ENCODE measurements around the gene OLFM2.

OLFM2 gene

DNA sequence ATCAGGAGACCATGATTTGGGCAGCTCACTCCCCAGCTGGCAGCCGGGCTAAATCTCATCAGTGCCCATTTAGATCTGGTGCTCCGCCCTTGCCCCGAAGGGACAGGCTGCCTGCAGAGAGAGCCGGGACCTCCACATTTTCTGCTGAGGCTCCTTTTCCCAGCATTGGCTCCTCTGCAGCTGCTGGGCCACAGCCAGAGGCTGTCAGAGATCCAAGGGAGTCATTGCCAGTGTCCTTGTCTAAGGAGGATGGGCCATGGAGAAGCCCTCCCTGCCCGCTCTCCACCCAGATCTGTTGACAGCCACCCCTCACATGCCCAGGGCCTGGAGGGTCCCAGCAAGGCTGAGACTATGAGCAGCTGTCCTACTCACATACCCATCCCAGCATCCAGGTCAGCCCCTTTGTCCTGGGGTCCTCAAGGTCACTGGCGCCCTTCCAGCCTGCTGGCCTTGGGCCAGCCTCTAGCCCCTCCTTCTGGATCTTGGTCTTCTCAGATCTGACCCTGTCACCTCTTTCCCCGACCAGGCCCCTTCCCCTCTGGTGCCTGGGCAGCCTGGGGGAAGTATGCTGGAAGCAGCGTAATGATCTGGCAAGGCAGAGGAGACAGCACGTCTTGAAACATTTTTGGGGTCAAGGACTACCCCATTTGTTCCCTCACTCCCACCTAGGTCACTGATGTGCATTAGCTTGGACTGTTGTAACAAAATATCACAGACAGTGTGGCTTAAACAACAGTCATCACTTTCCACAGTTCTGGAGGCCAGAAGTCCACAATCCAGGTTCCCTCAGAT, 93.3 kb downstream of the OLFM2 start:
- TF ChIP-seq CTCF (IDR thresholded peaks at IDR 0.05; ENCODE audit: borderline replicate concordance, control extremely low read depth, extremely low read depth, insufficient read depth, missing control alignments) = no peak
- in situ Hi-C loops (cut with MboI; ENCODE audit: low sequenced_read_pairs, unreplicated experiment) = no loop called here
- no peak for DNase-seq (ENCODE audit: low spot score)

DNA sequence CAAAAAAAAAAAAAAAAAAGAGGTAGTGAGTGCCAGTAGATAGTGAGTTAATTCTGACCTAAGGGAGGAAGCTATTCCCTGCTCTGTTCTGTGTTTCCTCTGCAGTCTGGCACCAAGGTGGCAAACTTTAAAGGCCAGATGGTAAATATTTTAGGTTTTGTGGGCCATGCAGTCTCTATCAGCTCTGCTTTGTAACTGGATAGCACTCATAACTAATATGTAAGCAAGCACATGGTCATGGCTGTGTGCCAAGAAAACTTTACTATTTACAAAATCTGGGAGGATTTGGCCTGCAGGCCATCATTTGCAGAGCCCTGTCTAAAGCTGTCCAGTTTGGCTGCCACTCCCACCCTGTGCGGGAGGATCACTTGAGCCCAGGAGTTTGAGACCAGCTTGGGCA, 96.9 kb downstream of the OLFM2 start:
- TF ChIP-seq CTCF (IDR thresholded peaks at IDR 0.05; ENCODE audit: borderline replicate concordance, control extremely low read depth, extremely low read depth, insufficient read depth, missing control alignments) = no peak
- in situ Hi-C loops (cut with MboI; ENCODE audit: low sequenced_read_pairs, unreplicated experiment) = no loop called here
- DNase-seq (ENCODE audit: low spot score) = no peak

GRCh38 chr19:9838324-9838723, 98.0 kb downstream of the OLFM2 start:
- in situ Hi-C loops (cut with MboI; ENCODE audit: low sequenced_read_pairs, unreplicated experiment) = no loop called here
- TF ChIP-seq CTCF (IDR thresholded peaks at IDR 0.05; ENCODE audit: borderline replicate concordance, control extremely low read depth, extremely low read depth, insufficient read depth, missing control alignments) = no peak
- no peak for DNase-seq (ENCODE audit: low spot score)

GRCh38 chr19:9836021-9836420, 100.3 kb downstream of the OLFM2 start:
- no peak for DNase-seq (ENCODE audit: low spot score)
- in situ Hi-C loops (cut with MboI; ENCODE audit: low sequenced_read_pairs, unreplicated experiment) = no loop called here
- no peak for TF ChIP-seq CTCF (IDR thresholded peaks at IDR 0.05; ENCODE audit: borderline replicate concordance, control extremely low read depth, extremely low read depth, insufficient read depth, missing control alignments)

GRCh38 chr19:9835507-9835949, 100.8 kb downstream of the OLFM2 start:
- in situ Hi-C loops (cut with MboI; ENCODE audit: low sequenced_read_pairs, unreplicated experiment) = no loop called here
- TF ChIP-seq CTCF (IDR thresholded peaks at IDR 0.05; ENCODE audit: borderline replicate concordance, control extremely low read depth, extremely low read depth, insufficient read depth, missing control alignments) = no peak
- DNase-seq (ENCODE audit: low spot score) = no peak

GRCh38 chr19:9834726-9835506, 101.4 kb downstream of the OLFM2 start, which contains the start of gene PIN1:
Gene PIN1 (plus strand): TSS chr19:9835318. CDS start chr19:9835345, 27 bp downstream.
- DNase-seq (ENCODE audit: low spot score) = peak; percentile 99
- in situ Hi-C loops (cut with MboI; ENCODE audit: low sequenced_read_pairs, unreplicated experiment) = no loop called here
- TF ChIP-seq CTCF (IDR thresholded peaks at IDR 0.05; ENCODE audit: borderline replicate concordance, control extremely low read depth, extremely low read depth, insufficient read depth, missing control alignments) = peak; percentile 61
